Stimulated activated CD8-positive, alpha-beta memory T cell treated with anti-CD3 and anti-CD28 coated beads, Interleukin-15, amount 100 ng/mL, for 1 hour (primary cell): ENCODE data around the gene SKIC2.
"Not testable (repeated sequence)": the region's sequence is repeated elsewhere in the genome, so short reads cannot be mapped to it uniquely, and the experiment has no call there.

Experiments
- DNase-seq: peaks from one replicate; pipeline ENCODE4 v3.0.0-alpha.2; 2020; ENCODE audit warnings: low read depth

The SKIC2 gene

GRCh38 chr6:32004864-32005537 is 46.0 kb downstream of the SKIC2 start:
- DNase-seq, result not testable (repeated sequence)

- DNase-seq, result not testable (repeated sequence)
Observed at GRCh38 chr6:32005538-32005880, 46.5 kb downstream of the SKIC2 start.

- DNase-seq, result not testable (repeated sequence)
Observed at GRCh38 chr6:32005991-32006529, 47.1 kb downstream of the SKIC2 start.

- DNase-seq, result not testable (repeated sequence)
Observed at GRCh38 chr6:32007086-32007485, 48.1 kb downstream of the SKIC2 start.

GRCh38 chr6:32008037-32008436 is 49.1 kb downstream of the SKIC2 start:
- not testable (repeated sequence) for DNase-seq

GRCh38 chr6:32008616-32009015 is 49.6 kb downstream of the SKIC2 start:
- not testable (repeated sequence) for DNase-seq

- not testable (repeated sequence) for DNase-seq
Observed at GRCh38 chr6:32009537-32009936, 50.6 kb downstream of the SKIC2 start.

- not testable (repeated sequence) for DNase-seq
Observed at GRCh38 chr6:32010856-32011530, 52.0 kb downstream of the SKIC2 start.

GRCh38 chr6:32012941-32013617 is 54.1 kb downstream of the SKIC2 start:
- DNase-seq, result not testable (repeated sequence)

GRCh38 chr6:32013738-32014137 is 54.8 kb downstream of the SKIC2 start:
- not testable (repeated sequence) for DNase-seq

GRCh38 chr6:32014547-32014946 is 55.6 kb downstream of the SKIC2 start, which contains the start of gene C4B:
C4B (plus strand) TSS chr6:32014795; CDS start chr6:32014846, 51 bp downstream.
- DNase-seq, result not testable (repeated sequence)
